ENCODE measurements around the gene RAD51B. TPM values are rescaled to one million over a fixed set of nuclear protein-coding genes. Genes with fewer than 3 reads are reported as not detected.

The RAD51B gene
- total RNA-seq, 1 experiment from 2014 or later, result 20.0 TPM

DNA sequence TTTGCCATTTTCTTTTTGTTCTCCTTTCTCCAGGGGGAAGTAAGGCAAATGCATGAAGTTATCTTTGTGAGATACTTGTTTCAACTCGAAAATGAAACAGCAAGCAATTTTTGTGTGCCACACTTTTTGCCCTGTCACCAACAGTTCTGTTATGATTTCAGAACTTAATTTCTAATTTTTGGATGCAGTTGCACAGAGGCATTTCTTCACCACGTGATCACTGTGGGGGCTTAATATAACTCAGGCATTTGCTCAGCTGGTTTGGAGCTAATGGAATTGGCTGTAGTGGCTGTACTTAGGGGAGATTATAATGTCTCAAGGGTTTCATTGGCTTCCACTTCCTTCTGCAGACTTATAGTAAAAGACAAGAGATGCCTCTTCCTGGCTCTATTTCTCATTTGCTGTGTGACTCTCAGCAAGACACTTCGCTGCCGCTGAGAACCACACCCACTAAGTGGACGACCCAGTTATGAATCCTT, 452.4 kb downstream of the RAD51B start:
- Histone ChIP-seq H3K9me3 (ENCODE audit: control insufficient read depth in 1 of 2, insufficient read depth in 1 of 2, low read depth in 1 of 2, low read length in 2 of 2) (no peaks in the 10 kb centered on the region), H3K9ac (ENCODE audit: low read length) (no peak overlapping the region), H3K27ac (ENCODE audit: low read depth, low read length) (no peak overlapping the region), H3K4me1 (ENCODE audit: control insufficient read depth in 1 of 2, insufficient read depth in 2 of 2, low read length in 2 of 2) (peaks cover 0 to 22% of the 10 kb centered on the region in 2 experiments; a peak in 3 of 4 replicates), H3K9me2 (ENCODE audit: insufficient read depth) (no peaks in the 10 kb centered on the region), H2AFZ (ENCODE audit: low read depth, low read length, poor library complexity, severe bottlenecking) (no peak overlapping the region), H3K36me3 (ENCODE audit: control insufficient read depth in 1 of 2, insufficient read depth in 2 of 2, low read length in 2 of 2) (no peaks in the 10 kb centered on the region), H3K27me3 (ENCODE audit: insufficient read depth, low read length) (no peaks in the 10 kb centered on the region), H3K4me3 (replicated peaks in 1 of 2; ENCODE audit: low read depth in 1 of 2, low read length in 2 of 2) (no peak overlapping the region), H3K79me2 (ENCODE audit: insufficient read depth, low read length) (no peaks in the 10 kb centered on the region), H3K4me2 (ENCODE audit: low read length) (no peak overlapping the region), H4K20me1 (ENCODE audit: insufficient read depth) (no peaks in the 10 kb centered on the region)
- TF ChIP-seq CBX3 (IDR thresholded peaks at IDR 0.05; ENCODE audit: low read depth), result no peak
- TF ChIP-seq JUND (IDR thresholded peaks at IDR 0.05), result no peak
- TF ChIP-seq, protein P1, sequence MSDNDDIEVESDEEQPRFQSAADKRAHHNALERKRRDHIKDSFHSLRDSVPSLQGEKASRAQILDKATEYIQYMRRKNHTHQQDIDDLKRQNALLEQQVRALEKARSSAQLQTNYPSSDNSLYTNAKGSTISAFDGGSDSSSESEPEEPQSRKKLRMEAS (IDR thresholded peaks at IDR 0.05), result no peak
- TF ChIP-seq POLR2AphosphoS5 (IDR thresholded peaks at IDR 0.05; ENCODE audit: low read depth, low read length), result no peak
- TF ChIP-seq, protein P2, sequence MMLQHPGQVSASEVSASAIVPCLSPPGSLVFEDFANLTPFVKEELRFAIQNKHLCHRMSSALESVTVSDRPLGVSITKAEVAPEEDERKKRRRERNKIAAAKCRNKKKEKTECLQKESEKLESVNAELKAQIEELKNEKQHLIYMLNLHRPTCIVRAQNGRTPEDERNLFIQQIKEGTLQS (IDR thresholded peaks at IDR 0.05), result no peak
- TF ChIP-seq ELF1 (IDR thresholded peaks at IDR 0.05; ENCODE audit: borderline replicate concordance, low read depth), result no peak
- ATAC-seq (no peak), DNase-seq (ENCODE audit: low read depth, low spot score) (no peak)
- RAD21 ChIA-PET (ENCODE audit: low non-redundant PET in 1 of 2, low total read pairs in 2 of 2, uncharacterized antibody in 2 of 2, unreplicated experiment in 2 of 2), result no interaction called here
- POLR2A ChIA-PET, result no interaction called here
- intact Hi-C loops (cut with micrococcal nuclease), result no loop called here
- CTCF ChIA-PET, result no interaction called here
- no TSS peak for BruUV-seq (replicated peaks)

DNA sequence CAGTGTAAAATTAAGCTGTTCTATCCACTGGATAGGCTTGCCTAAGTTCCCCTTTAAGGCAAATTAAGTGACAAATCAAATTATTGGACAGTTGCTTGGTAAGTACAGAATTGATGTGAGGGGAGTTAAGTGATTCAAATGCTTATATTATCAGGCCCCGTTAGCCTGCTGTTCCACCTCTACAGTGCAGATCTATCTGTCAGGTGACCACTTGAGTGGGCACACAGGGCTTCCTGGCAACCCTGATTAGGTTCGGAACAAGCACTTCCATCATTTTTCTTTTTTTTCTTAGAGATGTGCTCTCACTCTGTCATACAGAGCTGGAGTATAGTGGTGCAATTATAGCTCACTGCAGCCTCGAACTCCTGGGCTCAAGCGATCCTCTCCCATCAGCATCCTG, 453.8 kb downstream of the RAD51B start:
- POLR2A ChIA-PET, result no interaction called here
- no peak for DNase-seq (ENCODE audit: low read depth, low spot score)
- H3K4me1 ChIP-seq (ENCODE audit: control insufficient read depth in 1 of 2, insufficient read depth in 2 of 2, low read length in 2 of 2), result peaks cover 5 to 21% of the 10 kb centered on the region in 2 experiments
- no peak for ATAC-seq
- no peak overlapping the region for H3K4me3 ChIP-seq (replicated peaks in 1 of 2; ENCODE audit: low read depth in 1 of 2, low read length in 2 of 2)
- H3K27me3 ChIP-seq (ENCODE audit: insufficient read depth, low read length), result no peaks in the 10 kb centered on the region
- H3K79me2 ChIP-seq (ENCODE audit: insufficient read depth, low read length), result no peaks in the 10 kb centered on the region
- H2AFZ ChIP-seq (ENCODE audit: low read depth, low read length, poor library complexity, severe bottlenecking), result no peak overlapping the region
- no peaks in the 10 kb centered on the region for H3K9me2 ChIP-seq (ENCODE audit: insufficient read depth)
- BruUV-seq (replicated peaks), result no TSS peak
- no peaks in the 10 kb centered on the region for H3K9me3 ChIP-seq (ENCODE audit: control insufficient read depth in 1 of 2, insufficient read depth in 1 of 2, low read depth in 1 of 2, low read length in 2 of 2)
- H4K20me1 ChIP-seq (ENCODE audit: insufficient read depth), result no peaks in the 10 kb centered on the region
- no peaks in the 10 kb centered on the region for H3K36me3 ChIP-seq (ENCODE audit: control insufficient read depth in 1 of 2, insufficient read depth in 2 of 2, low read length in 2 of 2)
- intact Hi-C loops (cut with micrococcal nuclease), result no loop called here
- CTCF ChIA-PET, result no interaction called here
- TF ChIP-seq POLR2A (IDR thresholded peaks at IDR 0.05; ENCODE audit: borderline replicate concordance, extremely low read depth, insufficient read depth, insufficient read length), result no peak
- no peak for TF ChIP-seq EZH2phosphoT487 (IDR thresholded peaks at IDR 0.05; ENCODE audit: borderline replicate concordance)
- no peak for TF ChIP-seq SP1 (IDR thresholded peaks at IDR 0.05; ENCODE audit: low read depth)
- TF ChIP-seq, protein P1 (IDR thresholded peaks at IDR 0.05), result no peak
- TF ChIP-seq, protein P3, sequence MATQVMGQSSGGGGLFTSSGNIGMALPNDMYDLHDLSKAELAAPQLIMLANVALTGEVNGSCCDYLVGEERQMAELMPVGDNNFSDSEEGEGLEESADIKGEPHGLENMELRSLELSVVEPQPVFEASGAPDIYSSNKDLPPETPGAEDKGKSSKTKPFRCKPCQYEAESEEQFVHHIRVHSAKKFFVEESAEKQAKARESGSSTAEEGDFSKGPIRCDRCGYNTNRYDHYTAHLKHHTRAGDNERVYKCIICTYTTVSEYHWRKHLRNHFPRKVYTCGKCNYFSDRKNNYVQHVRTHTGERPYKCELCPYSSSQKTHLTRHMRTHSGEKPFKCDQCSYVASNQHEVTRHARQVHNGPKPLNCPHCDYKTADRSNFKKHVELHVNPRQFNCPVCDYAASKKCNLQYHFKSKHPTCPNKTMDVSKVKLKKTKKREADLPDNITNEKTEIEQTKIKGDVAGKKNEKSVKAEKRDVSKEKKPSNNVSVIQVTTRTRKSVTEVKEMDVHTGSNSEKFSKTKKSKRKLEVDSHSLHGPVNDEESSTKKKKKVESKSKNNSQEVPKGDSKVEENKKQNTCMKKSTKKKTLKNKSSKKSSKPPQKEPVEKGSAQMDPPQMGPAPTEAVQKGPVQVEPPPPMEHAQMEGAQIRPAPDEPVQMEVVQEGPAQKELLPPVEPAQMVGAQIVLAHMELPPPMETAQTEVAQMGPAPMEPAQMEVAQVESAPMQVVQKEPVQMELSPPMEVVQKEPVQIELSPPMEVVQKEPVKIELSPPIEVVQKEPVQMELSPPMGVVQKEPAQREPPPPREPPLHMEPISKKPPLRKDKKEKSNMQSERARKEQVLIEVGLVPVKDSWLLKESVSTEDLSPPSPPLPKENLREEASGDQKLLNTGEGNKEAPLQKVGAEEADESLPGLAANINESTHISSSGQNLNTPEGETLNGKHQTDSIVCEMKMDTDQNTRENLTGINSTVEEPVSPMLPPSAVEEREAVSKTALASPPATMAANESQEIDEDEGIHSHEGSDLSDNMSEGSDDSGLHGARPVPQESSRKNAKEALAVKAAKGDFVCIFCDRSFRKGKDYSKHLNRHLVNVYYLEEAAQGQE (IDR thresholded peaks at IDR 0.05; ENCODE audit: low read depth), result no peak
- no peak for TF ChIP-seq POLR2AphosphoS5 (IDR thresholded peaks at IDR 0.05; ENCODE audit: low read depth, low read length)
- TF ChIP-seq ELF1 (IDR thresholded peaks at IDR 0.05; ENCODE audit: borderline replicate concordance, low read depth), result no peak
- TF ChIP-seq, protein P4, sequence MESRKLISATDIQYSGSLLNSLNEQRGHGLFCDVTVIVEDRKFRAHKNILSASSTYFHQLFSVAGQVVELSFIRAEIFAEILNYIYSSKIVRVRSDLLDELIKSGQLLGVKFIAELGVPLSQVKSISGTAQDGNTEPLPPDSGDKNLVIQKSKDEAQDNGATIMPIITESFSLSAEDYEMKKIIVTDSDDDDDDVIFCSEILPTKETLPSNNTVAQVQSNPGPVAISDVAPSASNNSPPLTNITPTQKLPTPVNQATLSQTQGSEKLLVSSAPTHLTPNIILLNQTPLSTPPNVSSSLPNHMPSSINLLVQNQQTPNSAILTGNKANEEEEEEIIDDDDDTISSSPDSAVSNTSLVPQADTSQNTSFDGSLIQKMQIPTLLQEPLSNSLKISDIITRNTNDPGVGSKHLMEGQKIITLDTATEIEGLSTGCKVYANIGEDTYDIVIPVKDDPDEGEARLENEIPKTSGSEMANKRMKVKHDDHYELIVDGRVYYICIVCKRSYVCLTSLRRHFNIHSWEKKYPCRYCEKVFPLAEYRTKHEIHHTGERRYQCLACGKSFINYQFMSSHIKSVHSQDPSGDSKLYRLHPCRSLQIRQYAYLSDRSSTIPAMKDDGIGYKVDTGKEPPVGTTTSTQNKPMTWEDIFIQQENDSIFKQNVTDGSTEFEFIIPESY (IDR thresholded peaks at IDR 0.05; ENCODE audit: extremely low read depth, insufficient replicate concordance, low read length), result no peak
- no peak for TF ChIP-seq ZFX (IDR thresholded peaks at IDR 0.05)
- no peak for TF ChIP-seq EZH2 (IDR thresholded peaks at IDR 0.05)
- no peak for TF ChIP-seq RAD21 (IDR thresholded peaks at IDR 0.05; ENCODE audit: low read depth)
- no peak for TF ChIP-seq JUND (IDR thresholded peaks at IDR 0.05)
- TF ChIP-seq SIN3A (IDR thresholded peaks at IDR 0.05; ENCODE audit: low read depth), result no peak
- no peak overlapping the region for H3K4me2 ChIP-seq (ENCODE audit: low read length)
- H3K9ac ChIP-seq (ENCODE audit: low read length), result no peak overlapping the region
- no peak overlapping the region for H3K27ac ChIP-seq (ENCODE audit: low read depth, low read length)
- RAD21 ChIA-PET (ENCODE audit: low non-redundant PET in 1 of 2, low total read pairs in 2 of 2, uncharacterized antibody in 2 of 2, unreplicated experiment in 2 of 2), result no interaction called here

Measured in HCT116 (cell line).